Endothelial cell of umbilical vein (primary cell): ENCODE data around the gene TMEM81. TPM values are rescaled to one million over a fixed set of nuclear protein-coding genes. Genes with fewer than 3 reads are reported as not detected.

Experiments
- BruUV-seq: library from RNA; stranded (reverse); fragments of 400-500 nt; replicated peaks from 2 replicates; lab custom pipeline; 2021; lab: Mats Ljungman, UMichigan
- CTCF ChIA-PET: fragments of 300-600, 350-600 bp; sonication (Branson Sonifier 250); formaldehyde crosslinking; loops from one replicate; lab custom pipeline; 2021; ENCODE audit warnings: antibody characterized with exemption, inconsistent platforms; lab: Charles Lee
- POLR2A ChIA-PET: fragments of 300-600, 350-600 bp; sonication (Branson Sonifier 250); formaldehyde crosslinking; loops from one replicate; lab custom pipeline; 2021; ENCODE audit warnings: antibody characterized with exemption, inconsistent platforms; lab: Charles Lee
- DNase-seq: peaks from one replicate; pipeline ENCODE4 v3.0.0-alpha.2; 2011; ENCODE audit warnings: low read depth, low spot score
- FAIRE-seq: peaks from 2 replicates; lab custom pipeline; 2011; peaks lifted over from hg19 to GRCh38; lab: Jason Lieb, UNC
- H2AFZ ChIP-seq: 2 replicates; pipeline ENCODE4 v1.6.0; 2012; ENCODE audit warnings: low read depth, low read length, control low read depth, inconsistent platforms
- H3K27ac ChIP-seq: 2 replicates; pipeline ENCODE4 v1.5.1; 2011; ENCODE audit warnings: low read depth, mild to moderate bottlenecking, control low read depth, low read length, moderate library complexity; ENCODE audit not compliant: insufficient read depth
- H3K27me3 ChIP-seq, 2 experiments: 2 replicates each; pipeline versions ENCODE4 v1.6.0 to v1.6.1; 2011; ENCODE audit warnings: low read length in 2 of 2, mixed read lengths in 1 of 2; ENCODE audit not compliant: control insufficient read depth in 2 of 2, insufficient read depth in 2 of 2
- H3K36me3 ChIP-seq, 2 experiments: 2 replicates in 1 of 2; 3 replicates in 1 of 2; pipeline ENCODE4 v1.5.1; 2011; ENCODE audit warnings: low read length in 2 of 2, mild to moderate bottlenecking in 1 of 2, moderate library complexity in 1 of 2; ENCODE audit not compliant: control insufficient read depth in 2 of 2, insufficient read depth in 2 of 2; ENCODE audit errors: extremely low read depth in 1 of 2
- H3K4me1 ChIP-seq: 3 replicates; pipeline ENCODE4 v1.5.1; 2011; ENCODE audit warnings: mild to moderate bottlenecking, low read length; ENCODE audit not compliant: control insufficient read depth, insufficient read depth; ENCODE audit errors: extremely low read depth
- H3K4me2 ChIP-seq: 2 replicates; pipeline ENCODE4 v1.6.1; 2011; ENCODE audit warnings: low read length, control low read depth, mixed read lengths; ENCODE audit not compliant: insufficient read depth
- H3K4me3 ChIP-seq, 3 experiments: fragments of 200-600 bp in 1 of 3; sonication (generic), shearing (Covaris generic) in 1 of 3; replicated peaks in 1 of 3; 2 replicates each; pipeline ENCODE4 v1.5.1; 2011 to 2016; ENCODE audit warnings: control low read depth in 3 of 3, low read length in 3 of 3, mild to moderate bottlenecking in 2 of 3, inconsistent platforms in 1 of 3, low read depth in 1 of 3, moderate library complexity in 1 of 3; ENCODE audit not compliant: insufficient read depth in 1 of 3
- H3K79me2 ChIP-seq: 2 replicates; pipeline ENCODE4 v1.6.0; 2012; ENCODE audit warnings: low read length, inconsistent platforms; ENCODE audit not compliant: control insufficient read depth, insufficient read depth
- H3K9ac ChIP-seq: replicated peaks from 2 replicates; pipeline ENCODE3; 2011; ENCODE audit warnings: low read length, control low read depth; ENCODE audit not compliant: insufficient read depth; ENCODE audit errors: extremely low read depth
- H3K9me1 ChIP-seq: replicated peaks from 3 replicates; pipeline ENCODE4 v1.6.0; 2011; ENCODE audit warnings: mild to moderate bottlenecking, low read length; ENCODE audit not compliant: control insufficient read depth, insufficient read depth; ENCODE audit errors: extremely low read depth
- H3K9me3 ChIP-seq: replicated peaks from 2 replicates; pipeline ENCODE4 v1.5.1; 2012; ENCODE audit warnings: low read length, inconsistent platforms; ENCODE audit not compliant: control insufficient read depth, insufficient read depth
- H4K20me1 ChIP-seq: replicated peaks from 2 replicates; pipeline ENCODE3; 2011; ENCODE audit warnings: mild to moderate bottlenecking, low read length; ENCODE audit not compliant: control insufficient read depth, insufficient read depth; ENCODE audit errors: extremely low read depth
- EZH2 ChIP-seq: IDR thresholded peaks from 2 replicates; pipeline ENCODE4 v1.6.1; 2012; ENCODE audit warnings: borderline replicate concordance, low read depth, mild to moderate bottlenecking, moderate library complexity, low read length, inconsistent platforms; ENCODE audit not compliant: severe bottlenecking
- MYC ChIP-seq: IDR thresholded peaks from one replicate; pipeline ENCODE4 v1.6.1; 2011; ENCODE audit warnings: mild to moderate bottlenecking, low read depth, low read length
- POLR2AphosphoS5 ChIP-seq: IDR thresholded peaks from 2 replicates; pipeline ENCODE4 v1.6.1; 2012; ENCODE audit warnings: low read depth, mild to moderate bottlenecking, control low read depth, low read length, moderate library complexity; ENCODE audit not compliant: insufficient read depth
- dilution Hi-C: fragments of 300-500 bp; cut with MboI; formaldehyde crosslinking; loops from one replicate; pipeline ENCODE4 v1.15.0; 2019; ENCODE audit warnings: low sequenced_read_pairs; ENCODE audit not compliant: extremely low pct_ligation_motif_present
- intact Hi-C: fragments of 100-400 bp; cut with micrococcal nuclease; formaldehyde crosslinking; loops from one replicate; pipeline ENCODE4 v1.10.0; 2022
- polyA plus RNA-seq, 4 experiments: library from polyadenylated mRNA; depleted of rRNA in 3 of 4; stranded (reverse) in 3 of 4; unstranded in 1 of 4; fragments of >200 nt; gene quantifications; 2 replicates each; pipeline versions ENCODE4 v1.2.1 to v1.2.3, GENCODE V29; 2011 to 2012; ENCODE audit warnings: missing spikeins in 1 of 4
- total RNA-seq: library from RNA; stranded (reverse); gene quantifications from 2 replicates; pipeline ENCODE4 v1.2.3, GENCODE V29; 2021
- TF ChIP-seq, protein P1 (sequence below): IDR thresholded peaks from 2 replicates; pipeline ENCODE4 v1.6.1; 2011; ENCODE audit not compliant: insufficient read depth, insufficient read length
- TF ChIP-seq, protein P2 (sequence below), 2 donors: IDR thresholded peaks; 1 replicate in 1 of 2; 2 replicates in 1 of 2; pipeline ENCODE4 v1.5.1; 2011; ENCODE audit warnings: low read length in 2 of 2, mild to moderate bottlenecking in 2 of 2, moderate library complexity in 2 of 2, control low read depth in 1 of 2, inconsistent platforms in 1 of 2, low read depth in 1 of 2; ENCODE audit not compliant: insufficient read depth in 1 of 2; ENCODE audit errors: extremely low read depth in 1 of 2

Gene TMEM81
- total and polyA plus RNA-seq, 2 donors (not counting 3 experiments of a cell fraction or from before 2014, with no cell fraction given), result 1.5 to 2.9 TPM

DNA sequence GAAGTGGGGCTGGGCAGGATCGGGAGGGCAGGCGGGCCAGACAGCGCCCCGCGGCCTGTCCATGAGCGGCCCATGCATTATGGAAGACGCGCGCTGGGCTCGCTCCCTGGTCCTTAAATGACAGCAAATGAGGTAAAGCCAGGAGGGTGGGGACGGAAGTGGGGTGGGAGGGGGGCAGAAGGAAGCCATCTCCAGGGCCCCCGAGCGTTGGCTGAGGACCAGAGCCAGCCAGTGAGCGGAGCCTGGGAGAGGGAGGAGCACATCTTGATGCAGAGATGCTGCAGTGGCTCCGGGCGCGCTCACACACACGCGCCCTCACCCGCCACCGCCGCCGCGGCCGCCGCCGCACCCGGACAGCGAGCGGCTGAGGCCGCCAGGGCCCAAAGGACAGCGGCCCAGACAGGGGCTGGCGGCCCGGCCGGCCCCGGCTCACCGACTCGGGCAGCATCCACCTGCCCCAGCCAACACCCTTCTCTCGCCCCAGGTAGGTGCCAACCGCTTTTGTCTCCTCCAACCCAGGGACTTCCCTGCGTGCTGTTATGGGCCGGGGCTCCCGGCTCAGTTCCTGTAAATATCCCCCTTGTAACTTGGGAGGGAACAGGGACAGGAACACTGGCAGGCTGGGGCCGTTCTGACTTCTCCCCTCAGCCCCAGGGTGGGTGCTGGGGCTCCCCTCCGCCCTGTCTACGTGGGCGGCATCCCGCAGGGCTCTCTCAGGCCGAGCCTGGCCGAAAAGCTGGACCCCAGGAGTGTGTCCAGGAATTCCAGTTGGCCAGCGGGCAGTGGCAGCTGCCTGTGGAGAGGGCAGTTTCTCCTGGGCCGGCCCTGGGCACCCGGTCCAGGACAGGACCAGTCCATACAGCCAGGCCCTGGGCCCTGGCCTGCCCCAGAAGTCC is 41.1 kb downstream of the TMEM81 start, which contains the start of gene CNTN2:
TSS of gene CNTN2 (plus strand) at position 302 of the 896 bp plus-strand sequence. CDS start 9,974 bp downstream, outside the sequence.
- no peaks in the 10 kb centered on the region for H4K20me1 ChIP-seq
- H3K79me2 ChIP-seq, result no peaks in the 10 kb centered on the region
- H3K9ac ChIP-seq, result no peak within 1 kb of the TSS
- peaks cover 37 to 51% of the 10 kb centered on the region in 2 experiments for H3K27me3 ChIP-seq
- H3K27ac ChIP-seq, result no peak within 1 kb of the TSS
- H3K9me3 ChIP-seq, result no peaks in the 10 kb centered on the region
- TF ChIP-seq MYC (no peak), POLR2AphosphoS5 (no peak), EZH2 (peak; percentile 53)
- TF ChIP-seq, protein P1, sequence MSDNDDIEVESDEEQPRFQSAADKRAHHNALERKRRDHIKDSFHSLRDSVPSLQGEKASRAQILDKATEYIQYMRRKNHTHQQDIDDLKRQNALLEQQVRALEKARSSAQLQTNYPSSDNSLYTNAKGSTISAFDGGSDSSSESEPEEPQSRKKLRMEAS, result no peak
- TF ChIP-seq, protein P2, sequence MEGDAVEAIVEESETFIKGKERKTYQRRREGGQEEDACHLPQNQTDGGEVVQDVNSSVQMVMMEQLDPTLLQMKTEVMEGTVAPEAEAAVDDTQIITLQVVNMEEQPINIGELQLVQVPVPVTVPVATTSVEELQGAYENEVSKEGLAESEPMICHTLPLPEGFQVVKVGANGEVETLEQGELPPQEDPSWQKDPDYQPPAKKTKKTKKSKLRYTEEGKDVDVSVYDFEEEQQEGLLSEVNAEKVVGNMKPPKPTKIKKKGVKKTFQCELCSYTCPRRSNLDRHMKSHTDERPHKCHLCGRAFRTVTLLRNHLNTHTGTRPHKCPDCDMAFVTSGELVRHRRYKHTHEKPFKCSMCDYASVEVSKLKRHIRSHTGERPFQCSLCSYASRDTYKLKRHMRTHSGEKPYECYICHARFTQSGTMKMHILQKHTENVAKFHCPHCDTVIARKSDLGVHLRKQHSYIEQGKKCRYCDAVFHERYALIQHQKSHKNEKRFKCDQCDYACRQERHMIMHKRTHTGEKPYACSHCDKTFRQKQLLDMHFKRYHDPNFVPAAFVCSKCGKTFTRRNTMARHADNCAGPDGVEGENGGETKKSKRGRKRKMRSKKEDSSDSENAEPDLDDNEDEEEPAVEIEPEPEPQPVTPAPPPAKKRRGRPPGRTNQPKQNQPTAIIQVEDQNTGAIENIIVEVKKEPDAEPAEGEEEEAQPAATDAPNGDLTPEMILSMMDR (IDR thresholded peaks at IDR 0.05; ENCODE audit: extremely low read depth in 1 of 2, insufficient read depth in 1 of 2, low read depth in 1 of 2, low read length in 2 of 2), result no peak
- H2AFZ ChIP-seq, result no peak within 1 kb of the TSS
- H3K9me1 ChIP-seq, result no peaks in the 10 kb centered on the region
- ChIA-PET CTCF (interaction anchor here (0.6 to 2.8 kb wide), 3 partner anchors 18 to 54 kb away, joined by 3 to 22 read pairs (median 3); no protein-coding TSS in a partner anchor), POLR2A (no interaction called here)
- DNase-seq (no peak), FAIRE-seq (no peak)
- dilution Hi-C loops (no loop called here), intact Hi-C loops (no loop called here)
- no peak within 1 kb of the TSS for H3K4me3 ChIP-seq
- BruUV-seq, result no TSS peak
- no peaks in the 10 kb centered on the region for H3K4me1 ChIP-seq
- H3K4me2 ChIP-seq, result no peak within 1 kb of the TSS
- H3K36me3 ChIP-seq, result no peaks in the 10 kb centered on the region
